ENCODE measurements around the gene FGF12. TPM values are rescaled to one million over a fixed set of nuclear protein-coding genes. Genes with fewer than 3 reads are reported as not detected.

The FGF12 gene
- polyA plus RNA-seq, 1 of the 3 experiments (the other 2 are of a cell fraction), result 0.30 TPM

- CTCF ChIA-PET, result interaction anchor here (1.1 to 1.5 kb wide), 5 partner anchors 218 to 1001 kb away, joined by 3 to 5 read pairs (median 3); no protein-coding TSS in a partner anchor
- 7% methylated on average over 17 of the region's 30 CpGs for WGBS (ENCODE audit: low lambda C conversion rate)
- Histone ChIP-seq H3K36me3 (replicated peaks in 1 of 2; ENCODE audit: control insufficient read depth in 1 of 2, insufficient read depth in 2 of 2, low read length in 1 of 2) (no peaks in the 10 kb centered on the region), H2AFZ (ENCODE audit: low read depth) (peak overlapping the region; percentile 69; the same call in 1 of the 2 replicates), H3K4me1 (ENCODE audit: control insufficient read depth in 1 of 2, insufficient read depth in 2 of 2, low read depth in 1 of 2, low read length in 1 of 2) (peaks cover 0 to 3% of the 10 kb centered on the region in 2 experiments; a peak in 1 of 4 replicates), H3K27me3 (ENCODE audit: insufficient read depth) (no peaks in the 10 kb centered on the region), H3F3A (replicated peaks; ENCODE audit: insufficient read depth) (no peaks in the 10 kb centered on the region), H3K9me2 (no peaks in the 10 kb centered on the region), H3K9ac (no peak overlapping the region), H3K9me3 (no peaks in the 10 kb centered on the region), H3K79me2 (ENCODE audit: insufficient read depth) (no peaks in the 10 kb centered on the region), H3K4me2 (peak overlapping the region; percentile 73), H4K20me1 (ENCODE audit: insufficient read depth) (no peaks in the 10 kb centered on the region), H3K27ac (ENCODE audit: low read depth in 2 of 2, low read length in 1 of 2) (no peak overlapping the region), H3K4me3 (ENCODE audit: low read depth in 2 of 2, low read length in 1 of 2) (peak overlapping the region; percentile 38 to 58)
- DNase-seq, result peak; percentile 15
- POLR2A ChIA-PET, result no interaction called here
- TF ChIP-seq MAX (IDR thresholded peaks at IDR 0.05; ENCODE audit: low read depth) (0 out of 2 replicates have a peak, but pooled peaks have one; percentile 31), JUND (IDR thresholded peaks at IDR 0.05) (peak; percentile 16; the same call in 1 of the 2 replicates), YY1 (IDR thresholded peaks at IDR 0.05; ENCODE audit: low read depth) (peak; percentile 26; the same call in 1 of the 2 replicates), FOSL2 (IDR thresholded peaks at IDR 0.05; ENCODE audit: borderline replicate concordance, low read depth) (peak; percentile 49; the same call in 1 of the 2 replicates), CTCF (IDR thresholded peaks at IDR 0.05) (no peak), GATA2 (CRISPR knock-in tag; IDR thresholded peaks at IDR 0.05) (no peak), MEF2A (IDR thresholded peaks at IDR 0.05; ENCODE audit: borderline replicate concordance, low read depth) (no peak), ELF1 (IDR thresholded peaks at IDR 0.05) (no peak), FOXJ3 (CRISPR knock-in tag; IDR thresholded peaks at IDR 0.05) (no peak), RAD21 (IDR thresholded peaks at IDR 0.05; ENCODE audit: low read length) (no peak), PBX3 (IDR thresholded peaks at IDR 0.05) (no peak), TAF1 (IDR thresholded peaks at IDR 0.05; ENCODE audit: borderline replicate concordance, low read depth, low read length) (no peak), MXI1 (IDR thresholded peaks at IDR 0.05; ENCODE audit: low read depth, low read length) (no peak), NFIC (IDR thresholded peaks at IDR 0.05; ENCODE audit: borderline replicate concordance) (peak; percentile 79), TCF12 (IDR thresholded peaks at IDR 0.05) (no peak), GABPA (IDR thresholded peaks at IDR 0.05; ENCODE audit: low read depth) (no peak), TEAD4 (IDR thresholded peaks at IDR 0.05; ENCODE audit: borderline replicate concordance, insufficient read depth) (no peak), CHD2 (IDR thresholded peaks at IDR 0.05; ENCODE audit: low read length, partially characterized antibody) (no peak), POLR2AphosphoS5 (IDR thresholded peaks at IDR 0.05; ENCODE audit: low read depth, low read length) (no peak), FOXM1 (IDR thresholded peaks at IDR 0.05; ENCODE audit: low read depth) (no peak), EZH2phosphoT487 (IDR thresholded peaks at IDR 0.05; ENCODE audit: borderline replicate concordance, low read depth) (no peak)
- TF ChIP-seq, protein P1, sequence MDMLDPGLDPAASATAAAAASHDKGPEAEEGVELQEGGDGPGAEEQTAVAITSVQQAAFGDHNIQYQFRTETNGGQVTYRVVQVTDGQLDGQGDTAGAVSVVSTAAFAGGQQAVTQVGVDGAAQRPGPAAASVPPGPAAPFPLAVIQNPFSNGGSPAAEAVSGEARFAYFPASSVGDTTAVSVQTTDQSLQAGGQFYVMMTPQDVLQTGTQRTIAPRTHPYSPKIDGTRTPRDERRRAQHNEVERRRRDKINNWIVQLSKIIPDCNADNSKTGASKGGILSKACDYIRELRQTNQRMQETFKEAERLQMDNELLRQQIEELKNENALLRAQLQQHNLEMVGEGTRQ (IDR thresholded peaks at IDR 0.05; ENCODE audit: borderline replicate concordance, low read depth, low read length), result no peak
- TF ChIP-seq, protein P2, sequence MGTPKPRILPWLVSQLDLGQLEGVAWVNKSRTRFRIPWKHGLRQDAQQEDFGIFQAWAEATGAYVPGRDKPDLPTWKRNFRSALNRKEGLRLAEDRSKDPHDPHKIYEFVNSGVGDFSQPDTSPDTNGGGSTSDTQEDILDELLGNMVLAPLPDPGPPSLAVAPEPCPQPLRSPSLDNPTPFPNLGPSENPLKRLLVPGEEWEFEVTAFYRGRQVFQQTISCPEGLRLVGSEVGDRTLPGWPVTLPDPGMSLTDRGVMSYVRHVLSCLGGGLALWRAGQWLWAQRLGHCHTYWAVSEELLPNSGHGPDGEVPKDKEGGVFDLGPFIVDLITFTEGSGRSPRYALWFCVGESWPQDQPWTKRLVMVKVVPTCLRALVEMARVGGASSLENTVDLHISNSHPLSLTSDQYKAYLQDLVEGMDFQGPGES (IDR thresholded peaks at IDR 0.05; ENCODE audit: low read depth, low read length), result no peak
- TF ChIP-seq, protein P3, sequence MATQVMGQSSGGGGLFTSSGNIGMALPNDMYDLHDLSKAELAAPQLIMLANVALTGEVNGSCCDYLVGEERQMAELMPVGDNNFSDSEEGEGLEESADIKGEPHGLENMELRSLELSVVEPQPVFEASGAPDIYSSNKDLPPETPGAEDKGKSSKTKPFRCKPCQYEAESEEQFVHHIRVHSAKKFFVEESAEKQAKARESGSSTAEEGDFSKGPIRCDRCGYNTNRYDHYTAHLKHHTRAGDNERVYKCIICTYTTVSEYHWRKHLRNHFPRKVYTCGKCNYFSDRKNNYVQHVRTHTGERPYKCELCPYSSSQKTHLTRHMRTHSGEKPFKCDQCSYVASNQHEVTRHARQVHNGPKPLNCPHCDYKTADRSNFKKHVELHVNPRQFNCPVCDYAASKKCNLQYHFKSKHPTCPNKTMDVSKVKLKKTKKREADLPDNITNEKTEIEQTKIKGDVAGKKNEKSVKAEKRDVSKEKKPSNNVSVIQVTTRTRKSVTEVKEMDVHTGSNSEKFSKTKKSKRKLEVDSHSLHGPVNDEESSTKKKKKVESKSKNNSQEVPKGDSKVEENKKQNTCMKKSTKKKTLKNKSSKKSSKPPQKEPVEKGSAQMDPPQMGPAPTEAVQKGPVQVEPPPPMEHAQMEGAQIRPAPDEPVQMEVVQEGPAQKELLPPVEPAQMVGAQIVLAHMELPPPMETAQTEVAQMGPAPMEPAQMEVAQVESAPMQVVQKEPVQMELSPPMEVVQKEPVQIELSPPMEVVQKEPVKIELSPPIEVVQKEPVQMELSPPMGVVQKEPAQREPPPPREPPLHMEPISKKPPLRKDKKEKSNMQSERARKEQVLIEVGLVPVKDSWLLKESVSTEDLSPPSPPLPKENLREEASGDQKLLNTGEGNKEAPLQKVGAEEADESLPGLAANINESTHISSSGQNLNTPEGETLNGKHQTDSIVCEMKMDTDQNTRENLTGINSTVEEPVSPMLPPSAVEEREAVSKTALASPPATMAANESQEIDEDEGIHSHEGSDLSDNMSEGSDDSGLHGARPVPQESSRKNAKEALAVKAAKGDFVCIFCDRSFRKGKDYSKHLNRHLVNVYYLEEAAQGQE (IDR thresholded peaks at IDR 0.05; ENCODE audit: low read depth, low read length), result no peak
Observed at GRCh38 chr3:192570821-192571791, 156.2 kb downstream of the FGF12 start.
